ENCODE results near the gene CCRL2.
"Not testable (repeated sequence)": the region's sequence is repeated elsewhere in the genome, so short reads cannot be mapped to it uniquely, and the experiment has no call there.

The CCRL2 gene

GRCh38 chr3:46380471-46381221 lies 26.4 kb upstream of the CCRL2 start:
- DNase-seq: no peak

GRCh38 chr3:46381625-46382024 lies 25.4 kb upstream of the CCRL2 start:
- no peak for DNase-seq

GRCh38 chr3:46383211-46383950 lies 23.7 kb upstream of the CCRL2 start:
- no peak for DNase-seq

GRCh38 chr3:46383951-46384330 lies 23.1 kb upstream of the CCRL2 start:
- no peak for DNase-seq

- no peak for DNase-seq
Measured at GRCh38 chr3:46386205-46386604, 20.9 kb upstream of the CCRL2 start.

- not testable (repeated sequence) for DNase-seq
Measured at GRCh38 chr3:46388847-46389246, 18.2 kb upstream of the CCRL2 start.

GRCh38 chr3:46389306-46389705 lies 17.8 kb upstream of the CCRL2 start:
- no peak for DNase-seq

GRCh38 chr3:46391526-46391925 lies 15.5 kb upstream of the CCRL2 start:
- not testable (repeated sequence) for DNase-seq

- no peak for DNase-seq
Measured at GRCh38 chr3:46393011-46393410, 14.0 kb upstream of the CCRL2 start.

GRCh38 chr3:46393554-46394434 lies 13.3 kb upstream of the CCRL2 start:
- DNase-seq: no peak

GRCh38 chr3:46395210-46395661 lies 11.8 kb upstream of the CCRL2 start:
- no peak for DNase-seq

GRCh38 chr3:46395766-46396530 lies 11.1 kb upstream of the CCRL2 start:
- DNase-seq: no peak

- no peak for DNase-seq
Measured at GRCh38 chr3:46397111-46397510, 9.9 kb upstream of the CCRL2 start.

GRCh38 chr3:46398186-46398955 lies 8.7 kb upstream of the CCRL2 start:
- DNase-seq: no peak

- no peak for DNase-seq
Measured at GRCh38 chr3:46399098-46399497, 8.0 kb upstream of the CCRL2 start.

- DNase-seq: no peak
Measured at GRCh38 chr3:46399557-46399956, 7.5 kb upstream of the CCRL2 start.

- no peak for DNase-seq
Measured at GRCh38 chr3:46400000-46400734, 6.9 kb upstream of the CCRL2 start.

- DNase-seq: no peak
Measured at GRCh38 chr3:46400846-46401245, 6.2 kb upstream of the CCRL2 start.

- DNase-seq: no peak
Measured at GRCh38 chr3:46401579-46401978, 5.5 kb upstream of the CCRL2 start.

GRCh38 chr3:46402902-46403301 lies 4.2 kb upstream of the CCRL2 start:
- not testable (repeated sequence) for DNase-seq

All from NCI-H1092 (cell line).